ENCODE measurements around the gene PAX2. TPM values are rescaled to one million over a fixed set of nuclear protein-coding genes. Genes with fewer than 3 reads are reported as not detected.

PAX2 gene
- total and polyA plus RNA-seq, 2 experiments from 2014 or later = not detected

- H3K4me1 ChIP-seq (ENCODE audit: insufficient read depth) = peaks cover 12% of the 10 kb centered on the region
- H2AFZ ChIP-seq = no peak overlapping the region
- DNase-seq (ENCODE audit: low spot score) = no peak
- 24% methylated on average over 37 of the region's 37 CpGs for whole genome bisulfite sequencing (ENCODE audit: low lambda C conversion rate, missing lambda C conversion rate)
- H3K9me3 ChIP-seq (ENCODE audit: low read depth) = no peaks in the 10 kb centered on the region
- H3K9me2 ChIP-seq (replicated peaks; ENCODE audit: insufficient read depth) = no peaks in the 10 kb centered on the region
- no peaks in the 10 kb centered on the region for H4K20me1 ChIP-seq (ENCODE audit: insufficient read depth, poor library complexity, severe bottlenecking)
- H3K27ac ChIP-seq = no peak overlapping the region
- no peak overlapping the region for H3K4me3 ChIP-seq
- peak; percentile 85 for TF ChIP-seq EZH2phosphoT487 (IDR thresholded peaks at IDR 0.05; ENCODE audit: low read depth, severe bottlenecking, unreplicated experiment)
- TF ChIP-seq EZH2 (IDR thresholded peaks at IDR 0.05; ENCODE audit: borderline replicate concordance) = peak; percentile 92
- TF ChIP-seq CTCF (IDR thresholded peaks at IDR 0.05; ENCODE audit: poor library complexity) = no peak
- H3K79me2 ChIP-seq = no peaks in the 10 kb centered on the region
- no peaks in the 10 kb centered on the region for H3K36me3 ChIP-seq (replicated peaks; ENCODE audit: insufficient read depth, low read depth)
- no peak overlapping the region for H3K4me2 ChIP-seq
- H3K27me3 ChIP-seq = peaks cover 100% of the 10 kb centered on the region
These were observed 5.2 kb downstream of the PAX2 start for GRCh38 chr10:100750291-100751210.

GRCh38 chr10:100751211-100751933, 6.0 kb downstream of the PAX2 start:
- peaks cover 100% of the 10 kb centered on the region for H3K27me3 ChIP-seq

GRCh38 chr10:100755821-100756220, 10.4 kb downstream of the PAX2 start:
- H3K4me3 ChIP-seq = no peak overlapping the region
- H3K36me3 ChIP-seq (replicated peaks; ENCODE audit: insufficient read depth, low read depth) = no peaks in the 10 kb centered on the region
- no peak overlapping the region for H2AFZ ChIP-seq
- peaks cover 96% of the 10 kb centered on the region for H3K27me3 ChIP-seq
- no peak overlapping the region for H3K27ac ChIP-seq
- TF ChIP-seq EZH2phosphoT487 (IDR thresholded peaks at IDR 0.05; ENCODE audit: low read depth, severe bottlenecking, unreplicated experiment) (no peak), CTCF (IDR thresholded peaks at IDR 0.05; ENCODE audit: poor library complexity) (no peak), EZH2 (IDR thresholded peaks at IDR 0.05; ENCODE audit: borderline replicate concordance) (no peak)
- WGBS (ENCODE audit: low lambda C conversion rate, missing lambda C conversion rate) = 94% methylated on average over 1 of the region's 1 CpG
- H3K79me2 ChIP-seq = no peaks in the 10 kb centered on the region
- DNase-seq (ENCODE audit: low spot score) = no peak
- H3K9me2 ChIP-seq (replicated peaks; ENCODE audit: insufficient read depth) = no peaks in the 10 kb centered on the region
- no peak overlapping the region for H3K4me2 ChIP-seq
- no peaks in the 10 kb centered on the region for H3K4me1 ChIP-seq (ENCODE audit: insufficient read depth)
- no peaks in the 10 kb centered on the region for H4K20me1 ChIP-seq (ENCODE audit: insufficient read depth, poor library complexity, severe bottlenecking)
- H3K9me3 ChIP-seq (ENCODE audit: low read depth) = no peaks in the 10 kb centered on the region

More at GRCh38 chr10:100751211-100751933, 6.0 kb downstream of the PAX2 start:
- Histone ChIP-seq H3K9me2 (replicated peaks; ENCODE audit: insufficient read depth) (no peaks in the 10 kb centered on the region), H3K4me3 (no peak overlapping the region), H2AFZ (no peak overlapping the region), H3K4me2 (no peak overlapping the region), H3K27ac (no peak overlapping the region), H3K36me3 (replicated peaks; ENCODE audit: insufficient read depth, low read depth) (no peaks in the 10 kb centered on the region), H3K9me3 (ENCODE audit: low read depth) (no peaks in the 10 kb centered on the region), H3K4me1 (ENCODE audit: insufficient read depth) (peaks cover 7% of the 10 kb centered on the region), H4K20me1 (ENCODE audit: insufficient read depth, poor library complexity, severe bottlenecking) (no peaks in the 10 kb centered on the region), H3K79me2 (no peaks in the 10 kb centered on the region)
- DNase-seq (ENCODE audit: low spot score) = no peak
- WGBS (ENCODE audit: low lambda C conversion rate, missing lambda C conversion rate) = 41% methylated on average over 7 of the region's 7 CpGs
- TF ChIP-seq CTCF (IDR thresholded peaks at IDR 0.05; ENCODE audit: poor library complexity) = no peak
- no peak for TF ChIP-seq EZH2 (IDR thresholded peaks at IDR 0.05; ENCODE audit: borderline replicate concordance)
- TF ChIP-seq EZH2phosphoT487 (IDR thresholded peaks at IDR 0.05; ENCODE audit: low read depth, severe bottlenecking, unreplicated experiment) = no peak

All from hepatocyte (in vitro differentiated cells).